NOMO-1 (cell line): ENCODE results near the gene TBCA.
A peak's percentile ranks its signal among the peaks of the same experiment; 100 is the strongest.

Experiments used
- DNase-seq, 2 experiments: peaks; one replicate each; lab custom pipeline; 2025; ENCODE audit not compliant: unreplicated experiment in 2 of 2; lab: John Stamatoyannopoulos, UW

The TBCA gene

DNA sequence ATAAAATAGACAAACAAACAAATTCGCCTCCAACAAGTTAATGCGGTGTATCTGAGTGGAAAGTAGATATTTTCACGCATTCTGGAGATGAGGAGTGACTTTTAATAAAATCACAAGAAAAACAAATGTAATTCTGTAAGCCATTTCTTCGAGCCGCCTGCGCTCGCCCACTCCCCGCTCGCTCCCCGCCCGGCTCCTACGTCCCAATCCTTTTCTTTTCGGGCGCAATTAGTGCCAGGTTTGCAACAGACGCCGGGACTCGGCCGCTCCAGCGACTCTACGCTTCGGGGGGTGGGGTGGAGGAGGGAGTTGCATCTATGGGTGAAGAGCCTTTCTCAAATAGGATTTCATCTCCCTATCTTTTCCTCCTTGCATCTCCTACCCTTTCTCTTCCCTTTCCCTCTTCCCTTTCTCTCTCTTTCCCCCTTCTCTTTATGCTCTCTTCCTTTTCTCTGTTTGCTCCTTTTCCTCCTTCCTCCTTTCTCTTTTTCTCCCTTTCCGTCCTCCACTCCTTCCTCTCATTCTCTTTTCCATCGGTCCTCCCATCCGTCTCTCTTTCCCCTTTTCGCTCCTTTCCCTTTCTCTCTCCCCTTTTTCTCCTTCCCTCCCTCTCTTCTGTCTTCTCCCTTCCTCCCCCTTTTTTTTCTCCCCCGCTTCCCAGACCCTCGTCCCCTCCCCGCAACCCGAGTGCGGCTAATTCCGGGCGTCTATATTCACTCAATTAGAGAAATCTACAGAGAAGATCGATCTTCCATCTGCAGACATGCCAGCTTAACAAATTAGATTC is 131.6 kb downstream of the TBCA start:
- no peak for DNase-seq

- peak in 1 of 2 experiments; percentile 45 for DNase-seq
Measured at GRCh38 chr5:77643654-77644370, 132.3 kb downstream of the TBCA start.

GRCh38 chr5:77642738-77643653 is 133.1 kb downstream of the TBCA start:
- no peak for DNase-seq

GRCh38 chr5:77641963-77642737 is 134.0 kb downstream of the TBCA start:
- DNase-seq, result no peak

- DNase-seq, result no peak
Measured at GRCh38 chr5:77641397-77641943, 134.7 kb downstream of the TBCA start.
